ENCODE results near the gene PLK2.
A peak's percentile ranks its signal among the peaks of the same experiment; 100 is the strongest.

Gene PLK2

DNA sequence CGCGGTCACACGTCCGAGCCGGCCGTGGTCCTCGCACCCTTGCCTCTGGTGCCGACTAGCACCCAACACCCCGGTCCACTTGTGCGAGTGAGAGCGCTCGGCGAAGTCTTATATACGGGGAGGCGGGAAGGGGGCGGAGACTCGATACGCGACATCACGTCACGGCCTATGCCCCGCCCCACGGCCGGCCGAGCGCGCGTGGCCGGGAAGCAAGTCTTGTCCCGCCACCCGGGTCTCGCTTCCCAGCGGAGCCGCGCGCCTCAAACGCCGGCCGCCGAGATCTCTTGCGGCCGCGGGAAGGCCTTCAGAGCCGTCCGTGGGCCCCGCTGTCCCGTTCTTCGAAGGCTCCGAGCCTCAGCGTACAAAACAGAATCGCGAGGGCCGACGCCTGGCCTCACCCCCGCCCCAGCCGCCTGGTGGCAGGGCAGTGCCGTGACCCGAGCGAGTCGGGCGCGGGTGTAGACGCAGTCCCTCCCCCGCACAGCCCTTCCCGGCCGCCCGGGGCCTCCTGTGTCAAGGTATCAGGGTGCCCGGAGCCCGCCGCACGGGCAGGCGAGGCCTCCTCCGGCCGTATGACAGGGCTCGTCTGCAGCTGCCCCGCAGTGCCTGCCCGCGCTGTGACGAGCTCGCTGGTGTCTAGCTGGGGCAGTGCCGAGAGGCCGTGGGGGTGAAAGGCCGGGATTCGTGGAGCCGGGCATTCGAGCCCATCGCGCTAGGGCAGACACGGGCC is at the start of gene PLK2:
Gene PLK2, minus strand, starts transcription at position 85 of the 730 bp plus-strand sequence. CDS start 127 bp downstream, outside the sequence.
- DNase-seq (ENCODE audit: low read depth): peak; percentile 81

- DNase-seq (ENCODE audit: low read depth): no peak
Observed at GRCh38 chr5:58507715-58508114, 47.8 kb upstream of the PLK2 start.

DNA sequence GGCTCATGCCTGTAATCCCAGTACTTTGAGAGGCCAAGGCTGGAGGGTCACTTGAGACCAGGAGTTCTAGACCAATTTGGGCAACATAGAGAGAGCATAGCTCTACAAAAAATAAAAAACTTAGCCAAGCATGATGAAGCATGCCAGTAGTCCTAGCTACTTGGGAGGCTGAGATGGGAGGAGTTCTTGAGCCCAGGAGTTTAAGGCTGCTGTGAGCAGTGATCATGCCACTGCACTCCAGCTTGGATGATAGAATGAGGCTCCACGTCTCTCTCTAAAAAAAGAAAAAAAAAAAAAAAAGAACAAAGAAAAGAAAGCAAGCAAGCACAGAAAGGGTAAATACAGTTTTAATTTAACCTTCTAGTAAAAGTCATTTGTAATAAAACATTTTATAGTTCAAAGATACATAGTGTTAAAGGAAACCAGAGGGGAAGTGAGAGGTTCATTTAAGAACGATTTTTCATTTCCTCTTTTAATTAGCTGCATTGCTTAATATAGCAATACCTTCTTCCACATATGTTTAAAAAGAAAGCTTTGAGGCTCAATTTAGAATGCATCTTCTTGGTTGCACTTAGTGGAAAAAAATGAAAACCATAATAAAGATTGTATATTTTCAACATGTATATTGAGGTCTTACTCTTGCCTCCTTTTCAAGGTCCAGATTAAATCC is 46.2 kb upstream of the PLK2 start:
- DNase-seq (ENCODE audit: low read depth): no peak

DNA sequence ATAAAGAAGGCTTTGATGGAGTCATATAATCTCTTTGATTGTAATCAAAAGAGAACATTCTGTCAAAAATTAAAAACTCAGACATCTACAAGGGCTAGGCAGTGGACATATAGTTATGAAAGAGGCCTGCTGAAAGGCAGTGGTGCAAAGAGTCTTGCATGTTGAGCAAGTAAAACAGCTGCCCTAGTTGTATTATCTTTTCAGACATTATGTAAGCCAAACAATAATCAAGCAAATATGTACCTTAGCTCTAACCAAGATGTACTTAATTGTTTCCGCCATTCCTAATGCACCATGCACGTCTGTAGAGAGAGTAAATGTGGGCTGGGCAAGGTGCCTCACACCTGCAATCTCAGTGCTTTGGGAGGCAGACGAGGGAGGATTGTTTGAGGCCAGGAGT is 45.6 kb upstream of the PLK2 start:
- no peak for DNase-seq (ENCODE audit: low read depth)

GRCh38 chr5:58504766-58505165 is 44.9 kb upstream of the PLK2 start:
- no peak for DNase-seq (ENCODE audit: low read depth)

DNA sequence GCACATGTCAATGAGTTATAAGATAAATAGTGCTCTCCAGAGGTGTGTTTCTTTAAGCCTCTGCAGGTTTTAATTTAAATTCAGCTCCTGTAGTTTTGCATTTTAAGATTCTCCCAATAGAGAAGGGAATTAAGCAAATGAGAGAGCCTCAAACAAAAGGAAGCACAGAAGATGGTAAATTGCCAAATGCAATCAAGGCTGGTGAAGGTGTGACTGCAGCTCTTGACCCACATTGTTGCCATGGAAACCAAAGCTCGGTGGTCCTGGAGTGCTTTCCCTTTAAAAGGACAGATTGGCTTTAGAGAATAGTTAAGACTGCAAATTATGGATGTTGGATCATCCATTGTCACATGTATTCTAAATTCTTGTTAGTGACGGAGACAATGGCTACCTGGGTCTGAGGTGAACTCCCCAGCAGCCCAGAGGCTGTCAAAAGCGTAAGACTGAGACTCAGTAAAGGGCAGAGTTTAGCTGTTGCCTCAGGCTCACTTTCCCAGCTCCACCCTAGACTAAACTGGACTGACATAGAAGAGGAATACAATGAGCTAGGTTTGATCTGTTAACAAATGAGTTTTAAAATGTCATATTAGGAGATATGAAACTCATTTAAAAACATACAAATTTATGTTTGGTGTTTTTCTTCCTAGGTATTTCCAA is 43.6 kb upstream of the PLK2 start:
- DNase-seq (ENCODE audit: low read depth): no peak

- DNase-seq (ENCODE audit: low read depth): no peak
Observed at GRCh38 chr5:58501778-58502417, 42.0 kb upstream of the PLK2 start.

- DNase-seq (ENCODE audit: low read depth): no peak
Observed at GRCh38 chr5:58499941-58500340, 40.1 kb upstream of the PLK2 start.

GRCh38 chr5:58499231-58499630 is 39.3 kb upstream of the PLK2 start:
- no peak for DNase-seq (ENCODE audit: low read depth)

GRCh38 chr5:58498340-58498942 is 38.6 kb upstream of the PLK2 start:
- DNase-seq (ENCODE audit: low read depth): peak; percentile 17

GRCh38 chr5:58497921-58498320 is 38.0 kb upstream of the PLK2 start:
- no peak for DNase-seq (ENCODE audit: low read depth)

DNA sequence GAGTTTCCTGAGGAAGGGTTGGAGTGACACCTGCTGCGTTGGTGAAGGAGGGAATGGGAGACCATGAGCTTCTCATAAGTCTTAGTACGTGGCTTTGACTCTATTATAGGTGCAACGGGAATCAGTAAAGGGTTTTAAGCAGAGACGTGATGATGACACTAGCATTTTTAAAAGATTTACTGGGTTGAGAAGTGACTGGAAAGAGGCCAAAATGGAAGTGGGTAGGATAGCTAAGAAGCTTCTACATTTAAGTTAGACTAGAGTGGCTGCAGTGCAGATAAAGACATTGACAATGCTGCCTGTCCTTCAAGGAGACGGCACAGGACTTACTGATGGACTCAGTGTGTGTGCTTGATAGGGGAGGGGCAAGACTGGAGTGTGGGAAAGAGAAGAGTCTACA is 37.5 kb upstream of the PLK2 start:
- DNase-seq (ENCODE audit: low read depth): no peak

DNA sequence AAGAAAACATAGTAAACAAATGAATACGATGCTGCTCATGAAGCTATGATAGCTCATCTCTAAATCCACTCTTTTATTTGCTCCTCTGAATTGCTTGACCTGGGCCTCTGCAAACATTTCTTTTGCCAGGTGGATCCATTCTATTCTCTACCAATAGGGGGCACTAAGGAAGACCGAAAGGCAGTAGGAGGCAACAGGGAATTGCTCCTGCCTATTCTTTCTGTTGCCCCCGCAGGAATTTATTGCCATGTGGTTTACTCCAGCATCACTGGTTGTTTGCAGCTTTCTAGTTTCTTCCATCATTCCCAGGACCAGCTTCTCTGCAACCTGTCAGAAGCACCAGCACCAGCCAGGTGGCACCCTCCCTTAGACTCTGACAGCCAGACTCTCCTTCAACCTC is 36.6 kb upstream of the PLK2 start:
- DNase-seq (ENCODE audit: low read depth): no peak

DNA sequence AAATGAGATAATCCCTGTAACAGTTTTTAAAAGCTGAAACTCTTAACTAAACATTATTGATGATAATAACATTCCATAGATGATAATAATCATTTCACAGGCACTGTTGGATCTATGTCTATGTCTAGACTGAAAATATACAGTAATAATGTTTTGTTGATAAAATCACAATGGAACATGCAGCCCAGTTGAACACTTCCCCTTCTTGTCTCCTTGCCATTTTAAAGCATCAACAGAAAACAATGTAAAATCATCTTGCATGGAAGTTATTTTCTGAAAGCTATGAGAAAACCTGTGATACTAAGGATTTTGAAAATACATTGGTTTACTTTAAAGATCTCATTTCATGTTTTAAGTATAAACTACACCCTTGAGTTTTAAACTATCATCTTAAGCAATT is 33.3 kb upstream of the PLK2 start:
- no peak for DNase-seq (ENCODE audit: low read depth)

GRCh38 chr5:58491216-58491892 is 31.5 kb upstream of the PLK2 start, which contains the start of gene GAPT:
Gene GAPT, plus strand, starts transcription at chr5:58491435. Its CDS starts 3,102 bp downstream, at chr5:58494537.
- no peak for DNase-seq (ENCODE audit: low read depth)

DNA sequence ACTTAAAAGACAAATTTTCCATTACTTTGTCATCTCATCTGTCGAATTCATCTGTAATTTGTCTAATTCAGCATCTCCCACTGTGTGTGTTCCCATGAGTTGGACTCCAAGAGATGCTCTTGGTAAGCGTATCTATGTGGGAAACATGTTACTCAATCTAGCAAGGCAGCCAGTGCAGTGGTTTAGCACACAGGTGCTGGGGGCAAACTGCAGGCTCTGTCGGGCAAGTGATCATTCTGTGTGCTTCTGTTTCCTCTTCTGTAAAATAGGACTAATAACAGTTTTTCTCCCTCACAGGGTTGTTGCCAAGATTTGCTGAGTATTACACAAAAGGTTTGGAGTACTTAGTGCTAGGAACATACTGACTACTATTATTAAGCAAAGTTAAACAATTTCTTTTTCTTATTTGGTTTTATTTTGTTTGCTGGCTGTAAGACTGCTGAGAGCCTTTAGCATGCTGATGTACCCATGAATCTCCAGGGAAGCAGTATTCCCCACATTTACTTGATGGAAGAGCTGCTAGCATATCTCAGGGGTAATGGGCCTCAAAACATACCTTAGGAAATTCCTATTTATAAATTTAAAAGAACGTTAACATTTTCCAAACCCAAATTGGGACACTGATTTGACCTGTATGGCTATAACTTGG is 30.6 kb upstream of the PLK2 start:
- no peak for DNase-seq (ENCODE audit: low read depth)

DNA sequence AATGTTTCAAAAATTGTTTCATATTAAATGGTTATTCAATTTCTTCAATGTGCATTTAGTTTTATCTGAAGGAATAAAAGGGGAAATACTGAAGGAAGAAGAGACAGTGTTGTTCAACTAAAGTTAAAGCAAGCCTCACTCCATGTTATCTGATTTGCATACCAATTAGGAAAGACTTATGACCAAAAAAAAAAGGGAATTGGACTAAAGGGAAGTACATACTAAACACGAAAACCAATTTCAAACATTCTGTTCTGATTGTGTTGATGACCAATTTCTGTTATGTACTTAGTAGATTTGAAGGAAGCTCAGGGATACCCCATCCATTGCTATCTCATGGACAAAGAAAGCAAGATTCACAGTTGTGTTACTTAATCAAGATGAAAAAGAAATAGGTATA is 26.4 kb upstream of the PLK2 start:
- DNase-seq (ENCODE audit: low read depth): no peak

- DNase-seq (ENCODE audit: low read depth): no peak
Observed at GRCh38 chr5:58484505-58484904, 24.6 kb upstream of the PLK2 start.

- DNase-seq (ENCODE audit: low read depth): no peak
Observed at GRCh38 chr5:58482536-58482935, 22.6 kb upstream of the PLK2 start.

DNA sequence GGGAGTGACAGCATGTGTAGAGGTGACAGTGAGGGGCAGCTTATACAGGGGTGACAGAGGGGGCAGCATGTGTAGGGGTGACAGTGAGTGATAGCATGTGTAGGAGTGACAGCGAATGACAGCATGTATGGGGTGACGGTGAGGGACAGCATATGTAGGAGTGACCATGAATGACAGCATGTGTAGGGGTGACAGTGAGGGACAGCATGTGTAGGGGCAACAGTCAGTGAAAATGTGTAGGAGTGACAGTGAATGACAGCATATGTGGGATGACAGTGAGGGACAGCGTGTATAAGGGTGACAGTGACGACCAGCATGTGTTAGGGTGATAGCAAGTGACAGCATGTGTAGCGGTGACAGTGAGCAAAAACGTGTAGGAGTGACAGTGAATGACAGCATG is 21.9 kb upstream of the PLK2 start:
- no peak for DNase-seq (ENCODE audit: low read depth)

- no peak for DNase-seq (ENCODE audit: low read depth)
Observed at GRCh38 chr5:58481066-58481676, 21.3 kb upstream of the PLK2 start.

Data from stromal cell of bone marrow (primary cell).